GM19452 (cell line): ENCODE measurements around the gene UQCR11.

ENCODE experiments used
- ATAC-seq: cut with Tn5 transposase; IDR thresholded peaks from one replicate; pipeline ENCODE4 v1.9.1; 2021; ENCODE audit not compliant: unreplicated experiment

The UQCR11 gene

DNA sequence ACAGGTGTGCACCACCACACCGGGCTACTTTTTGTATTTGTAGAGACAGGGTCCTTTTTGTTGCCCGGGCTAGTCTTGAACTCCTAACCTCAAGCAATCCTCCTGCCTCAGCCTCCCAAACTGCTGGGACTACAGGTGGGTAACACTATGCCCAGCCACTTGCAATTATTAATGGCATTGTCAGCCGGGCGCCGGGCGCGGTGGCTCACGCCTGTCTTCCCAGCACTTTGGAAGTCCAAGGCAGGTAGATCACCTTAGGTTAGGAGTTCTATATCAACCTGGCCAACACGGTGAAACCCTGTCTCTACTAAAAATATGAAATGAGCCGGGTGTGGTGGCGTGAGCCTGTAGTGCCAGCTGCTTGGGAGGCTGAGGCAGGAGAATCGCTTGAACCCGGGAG is 34.4 kb downstream of the UQCR11 start:
- no peak for ATAC-seq

GRCh38 chr19:1569997-1570396 is 35.3 kb downstream of the UQCR11 start:
- ATAC-seq, result no peak

- ATAC-seq, result no peak
Observed at GRCh38 chr19:1568320-1569019, 36.8 kb downstream of the UQCR11 start, which contains the start of gene MEX3D. Gene MEX3D (minus strand): TSS chr19:1568325. CDS start chr19:1568058, 267 bp downstream.

DNA sequence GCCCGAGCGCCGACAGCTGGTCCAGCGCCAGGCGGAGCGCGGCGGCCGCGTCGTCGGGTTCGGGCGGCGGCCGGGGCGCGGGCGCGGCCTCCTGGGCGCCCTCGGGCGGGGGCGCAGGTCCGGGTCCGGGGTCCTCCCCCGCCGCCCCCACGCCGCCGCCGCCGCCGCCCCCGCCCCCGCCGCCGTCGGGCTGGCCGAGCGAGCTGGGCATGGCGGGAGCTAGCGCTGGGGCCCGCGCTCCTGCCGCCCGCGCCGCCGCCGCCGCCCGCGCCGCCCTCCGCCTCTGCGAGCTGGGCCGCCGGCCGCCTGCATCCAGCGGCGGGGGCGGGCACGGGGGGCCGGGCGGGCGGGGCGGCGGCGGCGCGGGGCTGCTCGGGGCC is 37.4 kb downstream of the UQCR11 start:
- ATAC-seq, result no peak

- ATAC-seq, result no peak
Observed at GRCh38 chr19:1567116-1567847, 38.0 kb downstream of the UQCR11 start.

- no peak for ATAC-seq
Observed at GRCh38 chr19:1566392-1567115, 38.7 kb downstream of the UQCR11 start.

DNA sequence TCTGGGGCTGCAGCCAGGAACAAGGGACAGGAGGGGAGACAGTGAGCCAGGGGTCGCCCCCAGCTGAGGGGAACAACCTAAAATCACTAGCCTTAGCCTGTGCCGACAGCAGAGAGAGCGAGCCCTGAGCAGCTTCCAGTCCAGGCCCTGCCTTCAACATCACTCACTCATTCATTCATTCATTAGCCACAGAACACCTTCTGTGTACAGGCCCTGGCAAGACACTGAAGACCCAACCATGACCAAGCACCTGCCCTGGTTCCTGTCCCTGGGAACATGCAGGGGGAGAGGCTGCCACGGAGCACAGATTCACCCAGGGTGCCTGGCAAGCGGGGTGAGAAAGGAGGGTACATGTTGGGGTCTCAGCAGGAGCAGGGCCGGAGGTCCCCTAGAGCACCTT is 42.0 kb downstream of the UQCR11 start:
- no peak for ATAC-seq

GRCh38 chr19:1561236-1561842 is 43.9 kb downstream of the UQCR11 start:
- ATAC-seq, result no peak

- ATAC-seq, result no peak
Observed at GRCh38 chr19:1560286-1560882, 44.9 kb downstream of the UQCR11 start.

DNA sequence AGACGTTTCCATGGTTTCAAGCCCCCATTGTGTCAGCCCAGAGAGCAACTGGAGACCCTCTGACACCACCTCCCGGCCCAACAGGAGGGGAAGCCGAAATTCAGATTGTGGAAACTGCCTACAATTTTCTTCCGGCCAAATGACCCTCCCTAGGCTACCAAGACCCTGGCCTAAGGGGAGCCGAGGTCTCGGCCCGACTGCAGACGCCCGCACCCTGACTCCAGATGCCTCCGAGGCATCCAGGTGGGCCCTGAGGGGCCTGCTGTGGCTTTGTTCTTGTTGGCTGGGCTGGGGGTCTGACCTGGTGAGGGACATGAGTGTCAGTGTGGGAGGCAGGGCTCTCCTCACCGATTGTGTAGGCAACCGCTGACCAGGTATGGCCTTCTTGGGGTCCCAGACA is 46.7 kb downstream of the UQCR11 start:
- no peak for ATAC-seq

DNA sequence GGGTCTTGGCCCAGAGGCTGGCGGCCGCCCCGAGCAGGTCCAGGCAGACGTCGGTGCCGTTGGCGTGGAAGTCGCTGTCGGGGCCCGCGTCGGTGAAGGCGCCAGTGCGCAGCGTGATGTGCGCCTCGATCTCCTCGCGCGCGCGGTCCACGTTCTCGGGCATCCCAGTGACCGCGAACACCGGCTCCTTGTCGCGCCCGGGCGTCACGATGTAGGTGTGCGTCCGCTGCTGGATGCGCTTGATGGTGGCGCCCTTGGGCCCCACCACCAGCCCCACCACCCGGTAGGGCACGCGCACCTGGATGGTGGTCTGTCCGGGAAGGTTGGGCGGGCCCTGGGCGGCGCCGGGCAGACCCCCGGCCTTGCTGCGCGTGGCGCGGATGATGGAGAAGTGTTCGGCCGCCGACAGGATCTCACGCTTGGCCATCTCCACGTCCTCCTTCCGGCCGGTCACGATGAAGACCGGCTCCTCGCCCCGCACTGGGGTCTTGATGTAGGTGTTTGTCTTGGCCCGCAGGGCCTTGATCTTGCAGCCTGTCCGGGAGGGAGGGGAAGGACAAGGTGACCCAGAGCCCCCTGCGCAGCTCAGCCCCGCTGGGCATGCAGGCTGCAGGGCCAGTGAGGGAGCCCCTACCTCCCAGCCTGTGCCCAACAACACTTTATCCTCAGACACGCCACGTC is 48.7 kb downstream of the UQCR11 start:
- ATAC-seq, result no peak

DNA sequence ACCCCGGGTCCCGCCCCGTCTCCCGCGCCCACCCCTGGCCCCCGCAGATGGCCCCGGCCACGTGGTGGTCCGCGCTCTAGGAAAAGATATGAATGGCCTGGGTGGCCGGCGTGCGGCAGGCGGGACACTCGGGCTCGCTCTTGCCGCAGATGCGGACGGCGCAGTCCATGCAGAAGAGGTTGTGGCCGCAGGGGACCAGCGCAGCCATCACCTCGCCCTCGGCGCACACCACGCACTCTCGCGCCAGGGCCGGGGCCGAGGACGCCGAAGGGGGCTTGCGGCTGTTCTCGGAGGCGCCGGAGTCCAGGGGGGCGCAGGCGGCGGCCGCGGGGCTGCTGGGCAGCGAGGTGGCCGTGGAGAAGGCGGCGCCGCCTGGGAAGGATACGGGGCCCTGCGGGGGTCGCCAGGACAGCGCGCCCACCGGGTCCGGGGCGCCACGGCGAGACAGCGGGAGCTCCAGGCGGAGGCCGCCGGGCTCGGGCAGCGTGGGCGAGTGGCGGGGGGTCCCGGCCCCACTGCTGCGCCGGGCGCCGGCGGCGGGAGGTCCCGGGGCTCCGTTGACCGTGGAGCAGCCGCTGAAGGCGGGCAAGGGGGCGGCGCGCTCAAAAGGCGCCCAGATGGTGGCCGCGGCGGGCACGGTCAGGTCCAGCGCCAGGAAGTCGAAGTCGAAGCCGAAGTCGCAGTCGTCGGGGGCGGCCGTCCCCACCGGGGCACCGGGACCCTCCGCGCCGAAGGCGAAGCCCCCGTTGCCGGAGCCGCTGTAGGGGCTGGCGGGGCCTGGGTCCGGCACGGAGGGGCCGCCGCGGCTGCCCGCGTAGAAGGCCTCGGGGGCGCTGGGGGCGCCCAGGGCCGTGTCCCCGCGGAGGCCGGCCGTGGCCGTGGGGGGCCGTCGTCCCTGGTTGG is 49.5 kb downstream of the UQCR11 start:
- ATAC-seq, result no peak

- ATAC-seq, result no peak
Observed at GRCh38 chr19:1554968-1555367, 50.3 kb downstream of the UQCR11 start.

DNA sequence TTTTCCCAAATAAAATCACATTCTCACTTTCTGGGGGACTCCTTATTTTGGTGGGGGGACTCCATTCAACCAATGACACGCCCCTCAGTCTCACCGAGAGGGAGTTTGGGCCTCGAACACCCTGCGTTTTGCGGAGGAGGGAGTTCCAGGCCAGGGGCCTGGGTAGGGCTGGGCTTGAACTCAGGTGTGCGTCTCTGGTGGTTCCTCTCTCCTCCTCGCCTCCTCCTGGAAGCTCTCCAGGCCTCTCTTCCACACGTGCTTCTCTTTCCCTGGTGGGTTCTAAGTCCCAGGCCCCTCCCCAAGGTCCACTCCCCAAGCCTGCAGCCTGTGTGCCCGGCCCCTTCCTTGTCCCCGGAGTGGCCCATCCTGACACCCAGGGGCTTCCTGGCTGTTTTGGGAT is 51.8 kb downstream of the UQCR11 start:
- no peak for ATAC-seq

- ATAC-seq, result no peak
Observed at GRCh38 chr19:1551068-1552040, 53.9 kb downstream of the UQCR11 start.

GRCh38 chr19:1549332-1549945 is 55.8 kb downstream of the UQCR11 start:
- no peak for ATAC-seq
